Endothelial cell of umbilical vein (primary cell): ENCODE results near the gene PI4KA. TPM values are rescaled to one million over a fixed set of nuclear protein-coding genes. Genes with fewer than 3 reads are reported as not detected.

Source experiments
- BruUV-seq: library from RNA; stranded (reverse); fragments of 400-500 nt; replicated peaks from 2 replicates; lab custom pipeline; 2021; lab: Mats Ljungman, UMichigan
- CTCF ChIA-PET: fragments of 300-600, 350-600 bp; sonication (Branson Sonifier 250); formaldehyde crosslinking; loops from one replicate; lab custom pipeline; 2021; ENCODE audit warnings: antibody characterized with exemption, inconsistent platforms; lab: Charles Lee
- POLR2A ChIA-PET: fragments of 300-600, 350-600 bp; sonication (Branson Sonifier 250); formaldehyde crosslinking; loops from one replicate; lab custom pipeline; 2021; ENCODE audit warnings: antibody characterized with exemption, inconsistent platforms; lab: Charles Lee
- DNase-seq: peaks from one replicate; pipeline ENCODE4 v3.0.0-alpha.2; 2011; ENCODE audit warnings: low read depth, low spot score
- FAIRE-seq: peaks from 2 replicates; lab custom pipeline; 2011; peaks lifted over from hg19 to GRCh38; lab: Jason Lieb, UNC
- H2AFZ ChIP-seq: 2 replicates; pipeline ENCODE4 v1.6.0; 2012; ENCODE audit warnings: low read depth, low read length, control low read depth, inconsistent platforms
- H3K27ac ChIP-seq: 2 replicates; pipeline ENCODE4 v1.5.1; 2011; ENCODE audit warnings: low read depth, mild to moderate bottlenecking, control low read depth, low read length, moderate library complexity; ENCODE audit not compliant: insufficient read depth
- H3K27me3 ChIP-seq, 2 experiments: 2 replicates each; pipeline versions ENCODE4 v1.6.0 to v1.6.1; 2011; ENCODE audit warnings: low read length in 2 of 2, mixed read lengths in 1 of 2; ENCODE audit not compliant: control insufficient read depth in 2 of 2, insufficient read depth in 2 of 2
- H3K36me3 ChIP-seq, 2 experiments: 2 replicates in 1 of 2; 3 replicates in 1 of 2; pipeline ENCODE4 v1.5.1; 2011; ENCODE audit warnings: low read length in 2 of 2, mild to moderate bottlenecking in 1 of 2, moderate library complexity in 1 of 2; ENCODE audit not compliant: control insufficient read depth in 2 of 2, insufficient read depth in 2 of 2; ENCODE audit errors: extremely low read depth in 1 of 2
- H3K4me1 ChIP-seq: 3 replicates; pipeline ENCODE4 v1.5.1; 2011; ENCODE audit warnings: mild to moderate bottlenecking, low read length; ENCODE audit not compliant: control insufficient read depth, insufficient read depth; ENCODE audit errors: extremely low read depth
- H3K4me2 ChIP-seq: 2 replicates; pipeline ENCODE4 v1.6.1; 2011; ENCODE audit warnings: low read length, control low read depth, mixed read lengths; ENCODE audit not compliant: insufficient read depth
- H3K4me3 ChIP-seq, 3 experiments: fragments of 200-600 bp in 1 of 3; sonication (generic), shearing (Covaris generic) in 1 of 3; replicated peaks in 1 of 3; 2 replicates each; pipeline ENCODE4 v1.5.1; 2011 to 2016; ENCODE audit warnings: control low read depth in 3 of 3, low read length in 3 of 3, mild to moderate bottlenecking in 2 of 3, inconsistent platforms in 1 of 3, low read depth in 1 of 3, moderate library complexity in 1 of 3; ENCODE audit not compliant: insufficient read depth in 1 of 3
- H3K79me2 ChIP-seq: 2 replicates; pipeline ENCODE4 v1.6.0; 2012; ENCODE audit warnings: low read length, inconsistent platforms; ENCODE audit not compliant: control insufficient read depth, insufficient read depth
- H3K9ac ChIP-seq: replicated peaks from 2 replicates; pipeline ENCODE3; 2011; ENCODE audit warnings: low read length, control low read depth; ENCODE audit not compliant: insufficient read depth; ENCODE audit errors: extremely low read depth
- H3K9me1 ChIP-seq: replicated peaks from 3 replicates; pipeline ENCODE4 v1.6.0; 2011; ENCODE audit warnings: mild to moderate bottlenecking, low read length; ENCODE audit not compliant: control insufficient read depth, insufficient read depth; ENCODE audit errors: extremely low read depth
- H3K9me3 ChIP-seq: replicated peaks from 2 replicates; pipeline ENCODE4 v1.5.1; 2012; ENCODE audit warnings: low read length, inconsistent platforms; ENCODE audit not compliant: control insufficient read depth, insufficient read depth
- H4K20me1 ChIP-seq: replicated peaks from 2 replicates; pipeline ENCODE3; 2011; ENCODE audit warnings: mild to moderate bottlenecking, low read length; ENCODE audit not compliant: control insufficient read depth, insufficient read depth; ENCODE audit errors: extremely low read depth
- CTCF ChIP-seq, 2 donors: IDR thresholded peaks; 1 replicate in 1 of 2; 2 replicates in 1 of 2; pipeline ENCODE4 v1.5.1; 2011; ENCODE audit warnings: low read length in 2 of 2, mild to moderate bottlenecking in 2 of 2, moderate library complexity in 2 of 2, control low read depth in 1 of 2, inconsistent platforms in 1 of 2, low read depth in 1 of 2; ENCODE audit not compliant: insufficient read depth in 1 of 2; ENCODE audit errors: extremely low read depth in 1 of 2
- EZH2 ChIP-seq: IDR thresholded peaks from 2 replicates; pipeline ENCODE4 v1.6.1; 2012; ENCODE audit warnings: borderline replicate concordance, low read depth, mild to moderate bottlenecking, moderate library complexity, low read length, inconsistent platforms; ENCODE audit not compliant: severe bottlenecking
- FOS ChIP-seq: IDR thresholded peaks from 2 replicates; pipeline ENCODE4 v1.6.1; 2011; ENCODE audit warnings: mild to moderate bottlenecking, low read length, moderate library complexity, borderline replicate concordance; ENCODE audit not compliant: insufficient read depth
- GATA2 ChIP-seq: IDR thresholded peaks from 2 replicates; pipeline ENCODE4 v1.7.0; 2011; ENCODE audit warnings: low read depth, mild to moderate bottlenecking, moderate library complexity, mixed read lengths, low read length; ENCODE audit not compliant: insufficient read length, insufficient read depth
- JUN ChIP-seq: IDR thresholded peaks from 2 replicates; pipeline ENCODE4 v1.6.1; 2011; ENCODE audit warnings: borderline replicate concordance, low read depth; ENCODE audit not compliant: insufficient read length, insufficient read depth
- MYC ChIP-seq: IDR thresholded peaks from one replicate; pipeline ENCODE4 v1.6.1; 2011; ENCODE audit warnings: mild to moderate bottlenecking, low read depth, low read length
- POLR2A ChIP-seq: IDR thresholded peaks from 2 replicates; pipeline ENCODE4 v1.6.1; 2012; ENCODE audit warnings: low read depth, mild to moderate bottlenecking, control low read depth, low read length
- POLR2AphosphoS5 ChIP-seq: IDR thresholded peaks from 2 replicates; pipeline ENCODE4 v1.6.1; 2012; ENCODE audit warnings: low read depth, mild to moderate bottlenecking, control low read depth, low read length, moderate library complexity; ENCODE audit not compliant: insufficient read depth
- dilution Hi-C: fragments of 300-500 bp; cut with MboI; formaldehyde crosslinking; loops from one replicate; pipeline ENCODE4 v1.15.0; 2019; ENCODE audit warnings: low sequenced_read_pairs; ENCODE audit not compliant: extremely low pct_ligation_motif_present
- intact Hi-C: fragments of 100-400 bp; cut with micrococcal nuclease; formaldehyde crosslinking; loops from one replicate; pipeline ENCODE4 v1.10.0; 2022
- polyA plus RNA-seq, 4 experiments: library from polyadenylated mRNA; depleted of rRNA in 3 of 4; stranded (reverse) in 3 of 4; unstranded in 1 of 4; fragments of >200 nt; gene quantifications; 2 replicates each; pipeline versions ENCODE4 v1.2.1 to v1.2.3, GENCODE V29; 2011 to 2012; ENCODE audit warnings: missing spikeins in 1 of 4
- total RNA-seq: library from RNA; stranded (reverse); gene quantifications from 2 replicates; pipeline ENCODE4 v1.2.3, GENCODE V29; 2021
- TF ChIP-seq, protein P1 (sequence below): IDR thresholded peaks from 2 replicates; pipeline ENCODE4 v1.6.1; 2011; ENCODE audit not compliant: insufficient read depth, insufficient read length

PI4KA gene
- total and polyA plus RNA-seq, 2 donors (not counting 3 experiments of a cell fraction or from before 2014, with no cell fraction given), result 28.9 to 56.4 TPM

GRCh38 chr22:20657963-20658362 lies 200.6 kb downstream of the PI4KA start:
- TF ChIP-seq, protein P1, sequence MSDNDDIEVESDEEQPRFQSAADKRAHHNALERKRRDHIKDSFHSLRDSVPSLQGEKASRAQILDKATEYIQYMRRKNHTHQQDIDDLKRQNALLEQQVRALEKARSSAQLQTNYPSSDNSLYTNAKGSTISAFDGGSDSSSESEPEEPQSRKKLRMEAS, result no peak
- TF ChIP-seq GATA2, result no peak
- TF ChIP-seq JUN, result no peak
- TF ChIP-seq FOS, result no peak
- TF ChIP-seq MYC, result no peak
- TF ChIP-seq EZH2, result no peak
- no peak for TF ChIP-seq CTCF (IDR thresholded peaks at IDR 0.05; ENCODE audit: extremely low read depth in 1 of 2, insufficient read depth in 1 of 2, low read depth in 1 of 2, low read length in 2 of 2)
- no peak for TF ChIP-seq POLR2A
- no peak for TF ChIP-seq POLR2AphosphoS5
- no TSS peak for BruUV-seq
- Histone ChIP-seq H2AFZ (no peak overlapping the region), H3K36me3 (no peaks in the 10 kb centered on the region), H3K9me1 (no peaks in the 10 kb centered on the region), H3K27ac (no peak overlapping the region), H3K79me2 (no peaks in the 10 kb centered on the region), H3K27me3 (peaks cover 3 to 28% of the 10 kb centered on the region in 2 experiments), H3K4me2 (no peak overlapping the region), H3K4me1 (no peaks in the 10 kb centered on the region), H3K9ac (no peak overlapping the region), H3K4me3 (no peak overlapping the region), H3K9me3 (no peaks in the 10 kb centered on the region), H4K20me1 (no peaks in the 10 kb centered on the region)
- dilution Hi-C loops, result no loop called here
- no peak for DNase-seq
- FAIRE-seq, result no peak
- POLR2A ChIA-PET, result interaction anchor here (0.6 kb wide), 1 partner anchor 443 kb away, joined by 8 read pairs; no protein-coding TSS in a partner anchor
- intact Hi-C loops, result no loop called here
- CTCF ChIA-PET, result no interaction called here

Other genes starting within 250 kb of the PI4KA start
- 0.25 and 1.8 TPM in 2 replicates for gene SERPIND1, start 84.7 kb downstream of the PI4KA start, total RNA-seq
- 0.72 and 0.94 TPM in 2 replicates for gene SERPIND1, start 84.7 kb downstream of the PI4KA start, polyA plus RNA-seq
- 26.7 and 27.0 TPM in 2 replicates for gene SNAP29, start 196 bp upstream of the PI4KA start, total RNA-seq
- 16.2 and 16.4 TPM in 2 replicates for gene SNAP29, start 196 bp upstream of the PI4KA start, polyA plus RNA-seq
- gene CRKL, start 58.6 kb upstream of the PI4KA start, total RNA-seq, result 47.1 and 50.6 TPM in 2 replicates
- gene CRKL, start 58.6 kb upstream of the PI4KA start, polyA plus RNA-seq, result 15.4 and 18.0 TPM in 2 replicates
- gene AIFM3, start 108.4 kb upstream of the PI4KA start, total RNA-seq, result not detected in 2 replicates
- gene AIFM3, start 108.4 kb upstream of the PI4KA start, polyA plus RNA-seq, result 0.11 and 0.15 TPM in 2 replicates
- 60.1 and 86.8 TPM in 2 replicates for gene LZTR1, start 123.5 kb upstream of the PI4KA start, total RNA-seq
- 56.6 and 60.7 TPM in 2 replicates for gene LZTR1, start 123.5 kb upstream of the PI4KA start, polyA plus RNA-seq
- 13.5 and 14.9 TPM in 2 replicates for gene THAP7, start 143.3 kb upstream of the PI4KA start, total RNA-seq
- gene THAP7, start 143.3 kb upstream of the PI4KA start, polyA plus RNA-seq, result 24.4 and 33.0 TPM in 2 replicates
- gene P2RX6, start 156.4 kb upstream of the PI4KA start, total RNA-seq, result not detected in 2 replicates
- 0.06 TPM in 1 of 2 replicates, not detected in the other for gene P2RX6, start 156.4 kb upstream of the PI4KA start, polyA plus RNA-seq
- not detected in 2 replicates for gene SLC7A4, start 173.8 kb upstream of the PI4KA start, total RNA-seq
- gene SLC7A4, start 173.8 kb upstream of the PI4KA start, polyA plus RNA-seq, result not detected in 2 replicates
- not detected in 2 replicates for gene LRRC74B, start 187.1 kb upstream of the PI4KA start, total RNA-seq
- gene LRRC74B, start 187.1 kb upstream of the PI4KA start, polyA plus RNA-seq, result not detected in 2 replicates